ES-I3 (cell line): ENCODE data around the gene TTC21B.
"Not testable (repeated sequence)": the region's sequence is repeated elsewhere in the genome, so short reads cannot be mapped to it uniquely, and the experiment has no call there.

ENCODE experiments used
- H3K36me3 ChIP-seq: 2 replicates; pipeline ENCODE4 v1.6.1; 2013; ENCODE audit warnings: mild to moderate bottlenecking, low read length, control low read depth, moderate library complexity; ENCODE audit not compliant: insufficient read depth
- H3K4me1 ChIP-seq: 2 replicates; pipeline ENCODE4 v1.6.1; 2013; ENCODE audit warnings: mild to moderate bottlenecking, control low read depth, low read length; ENCODE audit not compliant: insufficient read depth
- H3K9ac ChIP-seq: 2 replicates; pipeline ENCODE4 v1.6.1; 2013; ENCODE audit warnings: low read depth, mild to moderate bottlenecking, low read length, moderate library complexity
- H3K9me3 ChIP-seq: 2 replicates; pipeline ENCODE4 v1.6.1; 2013; ENCODE audit warnings: mild to moderate bottlenecking, low read length, moderate library complexity; ENCODE audit not compliant: control insufficient read depth, insufficient read depth

The TTC21B gene

DNA sequence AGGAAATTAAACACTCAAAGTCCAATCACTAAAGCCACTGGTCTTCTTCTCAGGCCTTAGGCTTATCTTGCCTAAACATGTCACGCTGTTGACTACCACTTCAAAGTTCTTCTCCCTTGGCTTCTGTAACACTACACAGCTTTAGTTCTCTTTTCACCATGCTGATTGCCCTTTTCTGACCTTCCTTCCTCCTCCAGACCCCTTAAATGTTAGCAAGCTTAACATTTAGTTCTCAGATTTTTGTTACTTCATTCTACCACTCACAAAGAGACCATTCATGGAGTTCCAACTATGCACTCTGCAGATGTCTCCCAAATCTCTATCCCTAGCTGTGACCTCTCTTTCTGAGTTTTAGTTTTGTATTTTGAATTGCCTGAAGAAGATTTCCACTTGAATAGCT is 64.4 kb downstream of the TTC21B start:
- H3K9me3 ChIP-seq = no peaks in the 10 kb centered on the region
- H3K4me1 ChIP-seq = no peaks in the 10 kb centered on the region
- peaks cover 3% of the 10 kb centered on the region; the same call in 1 of the 2 replicates for H3K36me3 ChIP-seq
- no peak overlapping the region for H3K9ac ChIP-seq

DNA sequence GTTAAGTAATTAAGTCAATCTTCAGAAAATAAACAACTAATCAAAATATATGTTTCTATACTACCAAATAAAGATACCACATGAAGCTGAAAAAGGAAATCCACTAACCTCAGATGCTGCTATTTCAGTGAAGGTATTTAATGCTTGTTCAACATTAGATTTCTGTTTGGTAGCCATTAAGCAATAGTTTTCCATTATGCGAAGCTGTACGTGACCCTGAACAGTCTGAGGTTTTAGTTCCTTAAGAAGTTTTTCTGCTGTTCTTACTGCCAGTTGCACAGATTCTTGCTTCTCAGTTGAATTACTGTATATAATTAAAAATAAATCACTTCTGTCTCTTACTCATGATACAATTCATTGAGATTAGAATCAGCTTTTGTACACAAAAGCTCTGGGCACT is 65.4 kb downstream of the TTC21B start:
- Histone ChIP-seq H3K9ac (no peak overlapping the region), H3K4me1 (no peaks in the 10 kb centered on the region), H3K9me3 (no peaks in the 10 kb centered on the region), H3K36me3 (peaks cover 3% of the 10 kb centered on the region)

DNA sequence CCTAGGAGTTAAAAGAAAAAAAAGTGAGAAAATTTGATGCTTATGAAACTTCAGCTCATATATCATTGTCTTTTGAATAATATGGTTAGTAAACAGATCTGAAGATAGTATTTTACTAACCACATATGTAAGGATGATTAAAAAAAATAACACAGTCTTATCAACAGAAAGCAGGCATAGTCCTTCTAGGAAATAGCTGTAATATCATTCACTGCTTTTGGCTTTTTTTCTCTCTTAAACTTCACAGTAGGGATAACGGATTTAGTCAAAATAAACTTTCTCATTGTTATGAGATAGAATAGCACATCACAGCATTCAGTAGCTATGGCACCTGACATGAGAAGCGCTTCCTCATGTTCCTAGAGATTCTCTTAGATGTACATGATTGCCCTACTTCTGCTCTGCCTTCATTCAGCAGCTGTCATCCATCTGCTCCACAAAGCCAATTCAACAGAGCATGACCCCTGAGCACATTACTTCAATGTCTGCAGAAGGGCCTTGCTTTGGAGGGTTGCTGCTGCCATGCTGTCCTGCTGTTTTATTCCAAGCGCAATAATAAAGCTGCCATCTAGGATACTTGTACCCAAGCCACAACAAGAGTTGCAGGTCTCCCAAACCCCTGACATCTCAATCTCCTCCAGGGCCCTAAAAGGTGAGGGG is 67.0 kb downstream of the TTC21B start:
- Histone ChIP-seq H3K9ac (no peak overlapping the region), H3K4me1 (no peaks in the 10 kb centered on the region), H3K9me3 (no peaks in the 10 kb centered on the region), H3K36me3 (peaks cover 3% of the 10 kb centered on the region)

DNA sequence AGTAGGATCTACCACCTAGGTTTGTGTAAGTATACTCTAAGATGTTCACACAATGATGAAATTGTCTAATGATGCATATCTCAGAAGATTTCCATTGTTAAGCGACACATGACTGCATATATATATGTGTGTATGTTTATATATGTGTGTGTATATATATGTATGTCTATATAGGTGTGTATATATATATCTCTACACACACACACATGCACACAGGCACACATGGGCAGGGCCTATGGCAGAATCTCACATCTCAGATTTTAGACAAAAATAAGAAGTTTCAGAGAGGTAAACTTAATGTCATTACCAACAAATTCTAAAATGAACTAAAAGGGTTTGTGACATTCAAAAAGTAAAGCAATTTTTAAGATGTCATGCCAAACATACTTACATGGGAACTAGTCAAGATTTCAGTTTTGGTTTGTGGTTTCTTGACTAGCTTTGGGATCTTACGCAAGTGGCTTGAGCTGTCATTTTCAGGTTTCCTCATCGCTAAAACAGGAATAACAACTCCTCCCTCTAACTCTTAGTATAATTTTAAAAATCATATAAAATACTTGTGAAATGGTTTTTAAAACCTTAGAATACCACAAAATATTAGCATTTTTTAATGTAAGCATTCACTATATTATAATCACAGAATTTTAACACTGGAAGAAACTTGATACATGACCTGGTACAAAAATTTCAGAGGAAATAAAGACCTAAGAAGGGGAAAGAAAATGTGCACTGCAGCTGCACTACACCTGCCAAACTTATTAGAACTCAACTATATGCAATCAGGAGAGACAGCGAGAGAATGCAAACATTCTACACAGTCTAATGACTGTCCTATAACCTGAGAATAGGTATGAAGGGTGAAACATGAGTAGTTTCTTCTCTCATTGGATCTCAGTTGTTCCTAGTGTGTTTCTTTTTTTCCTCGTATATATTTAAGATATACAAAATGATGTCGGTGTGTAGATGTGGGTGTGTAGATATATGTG is 75.7 kb downstream of the TTC21B start:
- Histone ChIP-seq H3K4me1 (no peaks in the 10 kb centered on the region), H3K9ac (no peak overlapping the region), H3K36me3 (peaks cover 7% of the 10 kb centered on the region), H3K9me3 (no peaks in the 10 kb centered on the region)

- Histone ChIP-seq H3K9ac (no peak overlapping the region), H3K36me3 (peaks cover 7% of the 10 kb centered on the region; the same call in 1 of the 2 replicates), H3K4me1 (no peaks in the 10 kb centered on the region), H3K9me3 (no peaks in the 10 kb centered on the region)
Observed at GRCh38 chr2:165876712-165877111, 76.9 kb downstream of the TTC21B start.

GRCh38 chr2:165876269-165876668 is 77.3 kb downstream of the TTC21B start:
- no peak overlapping the region for H3K9ac ChIP-seq
- H3K4me1 ChIP-seq = no peaks in the 10 kb centered on the region
- peaks cover 7% of the 10 kb centered on the region; the same call in 1 of the 2 replicates for H3K36me3 ChIP-seq
- H3K9me3 ChIP-seq = no peaks in the 10 kb centered on the region

DNA sequence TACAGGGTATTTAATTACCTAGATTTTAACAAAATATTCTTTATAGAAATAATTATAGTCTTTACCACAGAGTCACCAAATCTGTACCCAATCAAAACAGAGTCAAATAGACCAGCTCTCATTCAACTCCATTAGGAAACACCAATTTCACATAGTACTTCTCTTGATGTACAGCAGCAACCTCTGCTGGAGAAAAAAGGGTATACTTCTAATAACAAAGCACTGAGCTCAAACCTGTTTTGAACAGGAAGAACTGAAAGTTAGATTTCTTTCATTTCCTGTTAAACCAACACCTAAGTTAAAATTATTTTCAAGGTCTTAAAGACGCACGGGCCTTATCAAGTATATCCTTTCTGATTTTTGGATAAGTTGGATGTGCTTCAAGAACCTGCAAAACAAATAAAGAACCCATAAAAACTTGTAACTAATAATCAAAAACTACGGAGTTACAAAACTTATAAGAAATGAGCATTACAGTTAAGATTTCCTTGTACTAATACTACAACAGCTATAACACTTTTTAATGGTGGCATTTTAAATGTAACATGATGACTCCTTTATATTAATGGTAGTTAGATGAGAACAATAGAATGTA is 79.0 kb downstream of the TTC21B start:
- H3K9me3 ChIP-seq = no peaks in the 10 kb centered on the region
- no peak overlapping the region for H3K9ac ChIP-seq
- H3K36me3 ChIP-seq = no peaks in the 10 kb centered on the region; the same call in 1 of the 2 replicates
- H3K4me1 ChIP-seq = no peaks in the 10 kb centered on the region

GRCh38 chr2:165872101-165872791 is 81.3 kb downstream of the TTC21B start:
- H3K4me1 ChIP-seq = no peaks in the 10 kb centered on the region
- H3K36me3 ChIP-seq = no peaks in the 10 kb centered on the region; the same call in 1 of the 2 replicates
- H3K9ac ChIP-seq = no peak overlapping the region
- H3K9me3 ChIP-seq = no peaks in the 10 kb centered on the region

GRCh38 chr2:165871025-165871424 is 82.6 kb downstream of the TTC21B start:
- Histone ChIP-seq H3K9ac (no peak overlapping the region), H3K4me1 (no peaks in the 10 kb centered on the region), H3K9me3 (no peaks in the 10 kb centered on the region), H3K36me3 (no peaks in the 10 kb centered on the region; the same call in 1 of the 2 replicates)

DNA sequence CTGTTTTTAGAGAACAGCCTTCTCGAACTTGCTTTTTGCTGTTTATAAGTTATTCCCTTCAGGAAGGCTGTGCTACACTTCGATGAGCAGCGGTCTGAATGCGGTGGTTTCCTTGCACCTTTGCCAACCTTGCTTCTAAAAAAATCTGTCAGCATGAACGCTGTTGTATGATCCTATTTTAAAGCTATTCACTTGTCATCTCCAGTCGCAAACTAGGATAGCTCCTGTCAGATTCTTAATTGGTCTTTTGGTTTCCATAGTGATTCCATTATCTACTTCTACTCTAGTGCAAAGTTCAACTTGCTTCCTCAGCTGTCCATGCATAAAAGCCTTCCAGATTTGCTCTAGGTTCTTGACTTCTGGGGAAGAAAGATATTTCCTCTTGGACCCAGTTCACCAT is 83.2 kb downstream of the TTC21B start:
- no peaks in the 10 kb centered on the region for H3K4me1 ChIP-seq
- no peak overlapping the region for H3K9ac ChIP-seq
- H3K9me3 ChIP-seq = no peaks in the 10 kb centered on the region
- H3K36me3 ChIP-seq = no peaks in the 10 kb centered on the region; the same call in 1 of the 2 replicates

GRCh38 chr2:165868211-165868610 is 85.4 kb downstream of the TTC21B start:
- Histone ChIP-seq H3K9me3 (no peaks in the 10 kb centered on the region), H3K4me1 (no peaks in the 10 kb centered on the region), H3K9ac (no peak overlapping the region), H3K36me3 (no peaks in the 10 kb centered on the region; the same call in 1 of the 2 replicates)

DNA sequence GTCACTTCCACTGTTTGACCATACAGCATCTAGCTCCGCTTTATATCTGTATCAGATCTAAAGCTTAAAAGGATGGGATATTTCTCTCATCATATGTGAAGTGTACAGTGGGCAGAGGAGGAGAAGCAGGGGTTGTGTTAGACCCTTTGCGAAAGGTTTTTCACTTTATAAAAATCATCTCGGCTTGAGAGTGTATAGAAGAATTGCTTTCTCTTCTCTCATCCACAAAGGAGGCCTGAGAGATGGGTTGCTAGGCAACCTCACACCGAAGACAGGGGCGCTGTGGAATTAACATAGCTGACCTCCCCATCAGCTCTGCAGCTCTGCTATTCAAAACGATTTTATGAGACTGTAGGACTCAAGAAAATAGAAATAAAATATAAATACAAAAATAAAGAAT is 89.3 kb downstream of the TTC21B start:
- H3K4me1 ChIP-seq = no peaks in the 10 kb centered on the region
- H3K36me3 ChIP-seq = no peaks in the 10 kb centered on the region; the same call in 1 of the 2 replicates
- peaks cover 13% of the 10 kb centered on the region for H3K9me3 ChIP-seq
- H3K9ac ChIP-seq = no peak overlapping the region

GRCh38 chr2:165863810-165864261 is 89.7 kb downstream of the TTC21B start:
- H3K9me3 ChIP-seq = peaks cover 13% of the 10 kb centered on the region
- H3K9ac ChIP-seq = no peak overlapping the region
- no peaks in the 10 kb centered on the region for H3K4me1 ChIP-seq
- no peaks in the 10 kb centered on the region; the same call in 1 of the 2 replicates for H3K36me3 ChIP-seq

- H3K36me3 ChIP-seq, H3K4me1 ChIP-seq, H3K9ac ChIP-seq: not testable (repeated sequence)
- peaks cover 13% of the 10 kb centered on the region for H3K9me3 ChIP-seq
Observed at GRCh38 chr2:165861083-165861482, 92.5 kb downstream of the TTC21B start.
